D721Med (cell line): ENCODE measurements around the gene AREG.

Source experiments
- DNase-seq: peaks from one replicate; pipeline ENCODE4 v3.0.0; 2011; ENCODE audit warnings: low spot score; ENCODE audit not compliant: insufficient read length
- FAIRE-seq: peaks from 2 replicates; lab custom pipeline; 2011; peaks lifted over from hg19 to GRCh38; lab: Jason Lieb, UNC
- TF ChIP-seq, protein P1 (sequence below): IDR thresholded peaks from 2 replicates; pipeline ENCODE4 v1.5.1; 2012; ENCODE audit warnings: mild to moderate bottlenecking, control low read depth; ENCODE audit not compliant: insufficient read depth; ENCODE audit errors: missing control alignments

Gene AREG

DNA sequence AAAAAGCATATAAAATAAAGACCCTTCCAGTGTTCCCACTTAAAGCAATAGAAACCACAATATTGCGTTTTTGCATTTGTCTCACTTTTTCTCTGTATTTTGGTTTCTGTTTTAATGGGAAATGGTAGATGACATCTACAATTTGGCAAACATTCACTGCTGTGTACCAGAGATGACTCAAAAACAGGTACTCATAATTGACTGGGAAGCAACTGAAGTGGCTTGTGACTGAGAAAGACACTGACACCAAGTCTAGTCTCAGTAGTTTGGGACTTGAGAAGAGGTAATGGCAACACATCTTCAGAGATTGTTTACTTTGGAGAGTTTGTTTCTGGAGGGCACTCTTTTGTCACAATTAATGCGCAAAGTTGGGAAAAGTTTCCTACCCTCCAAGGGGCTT, 42.0 kb downstream of the AREG start:
- no peak for DNase-seq
- FAIRE-seq, result no peak
- TF ChIP-seq, protein P1, sequence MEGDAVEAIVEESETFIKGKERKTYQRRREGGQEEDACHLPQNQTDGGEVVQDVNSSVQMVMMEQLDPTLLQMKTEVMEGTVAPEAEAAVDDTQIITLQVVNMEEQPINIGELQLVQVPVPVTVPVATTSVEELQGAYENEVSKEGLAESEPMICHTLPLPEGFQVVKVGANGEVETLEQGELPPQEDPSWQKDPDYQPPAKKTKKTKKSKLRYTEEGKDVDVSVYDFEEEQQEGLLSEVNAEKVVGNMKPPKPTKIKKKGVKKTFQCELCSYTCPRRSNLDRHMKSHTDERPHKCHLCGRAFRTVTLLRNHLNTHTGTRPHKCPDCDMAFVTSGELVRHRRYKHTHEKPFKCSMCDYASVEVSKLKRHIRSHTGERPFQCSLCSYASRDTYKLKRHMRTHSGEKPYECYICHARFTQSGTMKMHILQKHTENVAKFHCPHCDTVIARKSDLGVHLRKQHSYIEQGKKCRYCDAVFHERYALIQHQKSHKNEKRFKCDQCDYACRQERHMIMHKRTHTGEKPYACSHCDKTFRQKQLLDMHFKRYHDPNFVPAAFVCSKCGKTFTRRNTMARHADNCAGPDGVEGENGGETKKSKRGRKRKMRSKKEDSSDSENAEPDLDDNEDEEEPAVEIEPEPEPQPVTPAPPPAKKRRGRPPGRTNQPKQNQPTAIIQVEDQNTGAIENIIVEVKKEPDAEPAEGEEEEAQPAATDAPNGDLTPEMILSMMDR, result no peak

DNA sequence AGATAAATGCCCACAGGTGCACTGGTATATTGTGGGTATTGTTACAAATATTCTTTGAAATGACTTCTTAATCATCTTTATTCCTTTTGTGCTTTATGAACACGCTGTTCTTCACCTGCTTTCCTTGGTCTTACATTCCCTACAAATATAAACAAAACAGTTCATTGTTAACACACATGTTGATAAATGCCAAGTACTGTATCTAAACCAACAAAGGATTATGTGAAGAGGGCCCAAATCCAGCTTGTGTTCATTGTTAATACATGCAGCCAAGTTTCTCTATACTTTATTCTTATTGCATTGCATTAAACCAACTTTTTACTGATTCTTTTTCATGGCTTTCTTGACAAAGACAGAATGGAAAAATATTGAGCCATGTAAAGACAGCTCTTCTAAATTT, 42.8 kb downstream of the AREG start:
- FAIRE-seq (no peak), DNase-seq (no peak)
- TF ChIP-seq, protein P1, result no peak

DNA sequence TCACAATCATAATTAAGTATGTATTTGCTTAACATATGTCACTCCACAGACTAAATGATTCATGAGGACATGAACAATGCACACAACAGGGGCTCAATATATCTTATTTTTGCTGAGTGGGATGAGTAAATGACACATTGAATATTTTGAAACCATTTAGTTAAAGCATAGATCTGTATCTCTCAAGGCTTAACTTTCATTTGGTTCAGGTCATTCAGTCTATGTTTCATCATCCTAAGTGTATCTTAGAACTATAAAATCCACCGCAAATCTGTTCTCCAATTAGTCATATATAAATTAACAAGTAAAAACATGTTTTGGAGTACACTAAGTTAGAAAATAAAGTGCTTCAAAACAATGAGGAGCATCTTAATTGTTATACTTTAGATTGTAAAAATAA, 45.8 kb downstream of the AREG start:
- FAIRE-seq, result no peak
- DNase-seq, result no peak
- TF ChIP-seq, protein P1, result no peak

DNA sequence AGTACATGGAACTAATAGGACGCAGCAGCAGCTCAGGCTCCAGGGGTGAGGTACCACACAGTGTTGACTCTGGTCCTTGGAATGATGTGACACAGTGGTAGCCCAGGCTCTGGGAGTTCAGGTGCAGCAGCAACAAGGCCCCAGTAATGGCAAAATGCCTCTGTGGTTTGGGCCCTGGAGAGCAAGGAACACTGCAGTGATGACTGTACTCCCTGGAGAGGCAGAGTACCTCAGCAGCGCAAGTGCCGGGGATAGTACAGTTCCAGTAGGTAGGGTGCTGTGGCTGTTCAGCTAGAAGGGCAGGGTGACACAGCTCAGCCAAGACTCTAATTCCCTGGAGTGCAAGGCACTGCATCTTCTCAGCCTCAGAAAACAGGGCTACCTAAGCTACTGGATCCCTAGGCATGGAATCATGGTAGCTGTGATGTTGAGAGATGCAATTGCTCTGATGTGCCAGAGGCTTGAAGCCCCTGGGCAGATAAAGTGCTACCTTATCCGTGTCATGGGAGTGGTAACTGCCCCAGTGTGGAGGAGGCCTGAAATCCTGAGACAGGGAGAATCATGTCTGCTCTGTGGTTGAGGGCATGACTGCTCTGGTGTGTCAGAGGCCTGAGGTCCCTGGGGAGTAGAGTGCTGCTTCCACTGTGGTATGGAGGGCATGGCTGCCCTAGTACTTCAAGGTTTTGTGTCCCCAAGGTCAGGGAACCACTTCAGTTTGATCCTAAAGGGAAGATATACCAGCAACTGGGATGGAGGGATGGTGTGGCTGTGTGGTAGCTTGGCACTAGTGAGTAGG, 55.2 kb downstream of the AREG start:
- FAIRE-seq, result no peak
- TF ChIP-seq, protein P1, result no peak
- no peak for DNase-seq

DNA sequence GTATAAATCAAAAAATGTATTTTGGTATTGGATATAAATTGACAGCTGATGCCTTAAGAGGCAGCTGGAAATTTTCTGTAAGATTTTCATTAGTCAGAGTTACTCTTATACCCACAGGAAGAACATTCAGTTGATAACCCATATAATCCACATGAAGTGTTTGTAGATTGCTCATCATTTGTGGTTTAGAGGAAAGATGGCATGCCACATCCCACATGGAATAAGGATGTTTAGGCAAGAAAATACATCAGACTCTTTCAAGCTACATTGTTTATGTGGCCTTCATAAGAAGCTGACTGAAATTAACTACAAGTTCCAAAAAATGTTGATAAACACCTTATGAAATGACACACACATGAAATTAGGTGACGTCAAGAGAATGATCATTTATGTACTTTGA, 56.6 kb downstream of the AREG start:
- DNase-seq, result no peak
- no peak for FAIRE-seq
- TF ChIP-seq, protein P1, result no peak

DNA sequence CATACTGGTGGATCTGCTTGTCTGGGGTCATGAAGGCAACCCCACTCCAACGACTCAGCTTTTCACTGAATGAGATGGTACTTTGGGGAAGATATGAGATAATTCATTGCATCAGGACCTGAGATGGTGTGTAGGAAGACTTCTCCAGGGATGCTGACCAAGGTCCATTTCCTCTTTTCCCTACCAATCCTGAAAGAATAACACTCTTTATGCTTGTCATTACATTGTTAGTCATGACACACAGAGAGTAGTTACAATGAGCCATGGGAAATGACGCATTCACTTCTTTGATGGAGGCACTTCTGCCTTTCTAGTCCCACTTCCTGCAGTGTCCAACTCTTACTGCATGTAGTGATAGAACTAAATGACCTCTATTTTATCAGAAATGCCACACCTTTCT, 58.6 kb downstream of the AREG start:
- TF ChIP-seq, protein P1, result no peak
- FAIRE-seq (no peak), DNase-seq (no peak)

DNA sequence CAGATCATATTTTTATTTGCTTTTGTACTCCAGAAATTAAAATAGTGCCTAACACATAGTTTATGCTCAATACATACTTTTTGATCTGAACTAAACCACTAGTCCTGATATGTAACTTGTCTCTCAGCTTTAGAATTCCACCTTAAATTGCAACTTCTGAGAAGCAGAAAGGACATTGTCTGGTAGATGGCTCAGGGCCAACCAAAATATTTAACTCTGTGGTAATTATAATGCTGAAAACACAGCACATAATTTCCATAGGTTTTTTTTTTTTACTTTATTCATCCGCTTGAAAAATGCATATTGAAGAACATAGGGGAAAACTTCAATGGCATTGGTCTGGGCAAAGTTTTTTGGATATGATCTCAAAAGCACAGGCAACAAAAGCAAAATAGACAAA, 59.3 kb downstream of the AREG start:
- TF ChIP-seq, protein P1, result no peak
- no peak for DNase-seq
- no peak for FAIRE-seq
